Measurements from ENCODE around the gene TFF1. TPM values are rescaled to one million over a fixed set of nuclear protein-coding genes. Genes with fewer than 3 reads are reported as not detected.

The TFF1 gene
- polyA plus RNA-seq, 2 donors, result 0.42 to 9.7 TPM

- 92 to 93% methylated on average over 12 of the region's 12 CpGs for WGBS, 2 donors
- Histone ChIP-seq H3K36me3 (ENCODE audit: control insufficient read depth in 2 of 2, insufficient read depth in 2 of 2, low read length in 1 of 2) (no peaks in the 10 kb centered on the region), H3K27ac (ENCODE audit: low read depth in 2 of 2, low read length in 1 of 2) (no peak overlapping the region), H3K9me3 (ENCODE audit: control insufficient read depth in 2 of 2, insufficient read depth in 1 of 2, low read depth in 1 of 2, low read length in 1 of 2) (peaks cover 0 to 24% of the 10 kb centered on the region in 2 donors), H3K27me3 (ENCODE audit: control insufficient read depth in 1 of 2, insufficient read depth in 2 of 2, low read length in 2 of 2) (peaks cover 0 to 2% of the 10 kb centered on the region in 2 donors), H3K4me1 (ENCODE audit: control insufficient read depth in 2 of 2, insufficient read depth in 2 of 2, low read length in 1 of 2) (no peaks in the 10 kb centered on the region), H3K4me3 (ENCODE audit: low read depth in 1 of 2, low read length in 2 of 2) (no peak overlapping the region)
Measured at GRCh38 chr21:42358261-42358660, 8.1 kb downstream of the TFF1 start.

DNA sequence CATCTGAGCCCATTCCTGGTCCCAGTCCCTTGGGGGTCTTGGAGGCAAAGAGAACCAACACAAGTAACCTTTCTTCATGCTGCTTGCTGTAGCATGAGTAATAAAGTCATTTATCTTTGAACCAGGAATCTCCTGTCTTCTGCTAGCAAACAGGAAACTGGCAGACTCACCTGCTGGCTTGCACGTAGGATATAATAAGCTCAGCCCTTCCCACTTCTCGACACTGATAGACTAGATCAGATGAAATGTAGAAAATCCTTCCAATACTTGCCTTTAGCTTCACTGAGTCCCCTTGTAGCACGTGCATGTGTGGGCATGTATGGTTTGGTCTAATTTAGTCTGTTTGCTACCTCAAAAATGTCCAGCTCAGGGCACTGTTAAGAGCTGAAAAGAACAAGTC lies 9.0 kb downstream of the TFF1 start:
- Histone ChIP-seq H3K27me3 (ENCODE audit: control insufficient read depth in 1 of 2, insufficient read depth in 2 of 2, low read length in 2 of 2) (peaks cover 0 to 2% of the 10 kb centered on the region in 2 donors), H3K9me3 (ENCODE audit: control insufficient read depth in 2 of 2, insufficient read depth in 1 of 2, low read depth in 1 of 2, low read length in 1 of 2) (peaks cover 0 to 27% of the 10 kb centered on the region in 2 donors), H3K4me1 (ENCODE audit: control insufficient read depth in 2 of 2, insufficient read depth in 2 of 2, low read length in 1 of 2) (no peaks in the 10 kb centered on the region), H3K36me3 (ENCODE audit: control insufficient read depth in 2 of 2, insufficient read depth in 2 of 2, low read length in 1 of 2) (no peaks in the 10 kb centered on the region), H3K4me3 (ENCODE audit: low read depth in 1 of 2, low read length in 2 of 2) (no peak overlapping the region), H3K27ac (ENCODE audit: low read depth in 2 of 2, low read length in 1 of 2) (no peak overlapping the region)
- WGBS, 2 donors, result 51 to 54% methylated on average over 3 of the region's 3 CpGs

DNA sequence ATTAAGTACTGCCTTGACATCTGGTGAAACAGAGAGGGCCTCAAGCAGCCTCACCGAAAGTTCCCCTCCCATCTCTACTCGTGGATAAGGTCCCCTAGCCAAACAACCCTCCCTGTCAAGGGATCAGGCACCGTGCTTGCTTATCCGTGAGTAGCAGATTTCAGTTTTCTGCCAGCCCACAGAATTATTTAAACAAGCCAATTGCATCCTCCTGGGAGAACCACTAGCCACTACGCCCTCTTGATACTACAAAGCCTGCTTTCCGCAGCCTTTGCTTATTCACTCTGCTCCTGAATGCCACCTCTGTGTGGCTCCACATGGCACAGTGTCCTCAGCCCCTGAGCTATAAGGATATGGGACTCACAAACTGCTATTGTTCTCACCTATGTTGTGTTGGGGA lies 9.7 kb downstream of the TFF1 start:
- 43 to 59% methylated on average over 6 of the region's 6 CpGs for WGBS, 2 donors
- Histone ChIP-seq H3K4me1 (ENCODE audit: control insufficient read depth in 2 of 2, insufficient read depth in 2 of 2, low read length in 1 of 2) (no peaks in the 10 kb centered on the region), H3K36me3 (ENCODE audit: control insufficient read depth in 2 of 2, insufficient read depth in 2 of 2, low read length in 1 of 2) (no peaks in the 10 kb centered on the region), H3K9me3 (ENCODE audit: control insufficient read depth in 2 of 2, insufficient read depth in 1 of 2, low read depth in 1 of 2, low read length in 1 of 2) (peaks cover 0 to 27% of the 10 kb centered on the region in 2 donors), H3K27me3 (ENCODE audit: control insufficient read depth in 1 of 2, insufficient read depth in 2 of 2, low read length in 2 of 2) (peaks cover 0 to 2% of the 10 kb centered on the region in 2 donors), H3K4me3 (ENCODE audit: low read depth in 1 of 2, low read length in 2 of 2) (no peak overlapping the region), H3K27ac (ENCODE audit: low read depth in 2 of 2, low read length in 1 of 2) (no peak overlapping the region)

- Histone ChIP-seq H3K27ac (ENCODE audit: low read depth in 2 of 2, low read length in 1 of 2) (no peak overlapping the region), H3K36me3 (ENCODE audit: control insufficient read depth in 2 of 2, insufficient read depth in 2 of 2, low read length in 1 of 2) (no peaks in the 10 kb centered on the region)
Measured at GRCh38 chr21:42356046-42356445, 10.3 kb downstream of the TFF1 start.

GRCh38 chr21:42353623-42354022 lies 12.7 kb downstream of the TFF1 start:
- Histone ChIP-seq H3K36me3 (ENCODE audit: control insufficient read depth in 2 of 2, insufficient read depth in 2 of 2, low read length in 1 of 2) (no peaks in the 10 kb centered on the region), H3K4me1 (ENCODE audit: control insufficient read depth in 2 of 2, insufficient read depth in 2 of 2, low read length in 1 of 2) (no peaks in the 10 kb centered on the region), H3K27ac (ENCODE audit: low read depth in 2 of 2, low read length in 1 of 2) (no peak overlapping the region), H3K4me3 (ENCODE audit: low read depth in 1 of 2, low read length in 2 of 2) (no peak overlapping the region), H3K9me3 (ENCODE audit: control insufficient read depth in 2 of 2, insufficient read depth in 1 of 2, low read depth in 1 of 2, low read length in 1 of 2) (peaks cover 0 to 20% of the 10 kb centered on the region in 2 donors), H3K27me3 (ENCODE audit: control insufficient read depth in 1 of 2, insufficient read depth in 2 of 2, low read length in 2 of 2) (peaks cover 0 to 2% of the 10 kb centered on the region in 2 donors)
- 85 to 87% methylated on average over 5 of the region's 5 CpGs for WGBS, 2 donors

More at GRCh38 chr21:42356046-42356445, 10.3 kb downstream of the TFF1 start:
- no peak overlapping the region for H3K4me3 ChIP-seq (ENCODE audit: low read depth in 1 of 2, low read length in 2 of 2)
- H3K27me3 ChIP-seq (ENCODE audit: control insufficient read depth in 1 of 2, insufficient read depth in 2 of 2, low read length in 2 of 2), result peaks cover 0 to 2% of the 10 kb centered on the region in 2 donors
- no peaks in the 10 kb centered on the region for H3K4me1 ChIP-seq (ENCODE audit: control insufficient read depth in 2 of 2, insufficient read depth in 2 of 2, low read length in 1 of 2)
- WGBS, 2 donors, result 85 to 89% methylated on average over 2 of the region's 2 CpGs
- H3K9me3 ChIP-seq (ENCODE audit: control insufficient read depth in 2 of 2, insufficient read depth in 1 of 2, low read depth in 1 of 2, low read length in 1 of 2), result peaks cover 0 to 27% of the 10 kb centered on the region in 2 donors

- Histone ChIP-seq H3K27me3 (ENCODE audit: control insufficient read depth in 1 of 2, insufficient read depth in 2 of 2, low read length in 2 of 2) (peaks cover 0 to 2% of the 10 kb centered on the region in 2 donors), H3K4me1 (ENCODE audit: control insufficient read depth in 2 of 2, insufficient read depth in 2 of 2, low read length in 1 of 2) (no peaks in the 10 kb centered on the region), H3K27ac (ENCODE audit: low read depth in 2 of 2, low read length in 1 of 2) (no peak overlapping the region), H3K36me3 (ENCODE audit: control insufficient read depth in 2 of 2, insufficient read depth in 2 of 2, low read length in 1 of 2) (no peaks in the 10 kb centered on the region), H3K9me3 (ENCODE audit: control insufficient read depth in 2 of 2, insufficient read depth in 1 of 2, low read depth in 1 of 2, low read length in 1 of 2) (peaks cover 0 to 15% of the 10 kb centered on the region in 2 donors), H3K4me3 (ENCODE audit: low read depth in 1 of 2, low read length in 2 of 2) (no peak overlapping the region)
- 81 to 90% methylated on average over 14 of the region's 14 CpGs for WGBS, 2 donors
Measured at GRCh38 chr21:42352441-42353095, 13.8 kb downstream of the TFF1 start.

GRCh38 chr21:42351626-42352440 lies 14.5 kb downstream of the TFF1 start:
- H3K27me3 ChIP-seq (ENCODE audit: control insufficient read depth in 1 of 2, insufficient read depth in 2 of 2, low read length in 2 of 2), result peaks cover 0 to 2% of the 10 kb centered on the region in 2 donors
- H3K36me3 ChIP-seq (ENCODE audit: control insufficient read depth in 2 of 2, insufficient read depth in 2 of 2, low read length in 1 of 2), result no peaks in the 10 kb centered on the region
- no peak overlapping the region for H3K27ac ChIP-seq (ENCODE audit: low read depth in 2 of 2, low read length in 1 of 2)
- WGBS, 2 donors, result 80 to 82% methylated on average over 8 to 11 of the region's 11 CpGs
- H3K4me3 ChIP-seq (ENCODE audit: low read depth in 1 of 2, low read length in 2 of 2), result no peak overlapping the region
- H3K4me1 ChIP-seq (ENCODE audit: control insufficient read depth in 2 of 2, insufficient read depth in 2 of 2, low read length in 1 of 2), result no peaks in the 10 kb centered on the region
- peaks cover 0 to 10% of the 10 kb centered on the region in 2 donors for H3K9me3 ChIP-seq (ENCODE audit: control insufficient read depth in 2 of 2, insufficient read depth in 1 of 2, low read depth in 1 of 2, low read length in 1 of 2)

GRCh38 chr21:42350927-42351426 lies 15.4 kb downstream of the TFF1 start, which contains the start of gene TFF2:
Gene TFF2, minus strand, starts transcription at chr21:42350994. Its CDS starts 37 bp downstream, at chr21:42350957.
- no peaks in the 10 kb centered on the region for H3K36me3 ChIP-seq (ENCODE audit: control insufficient read depth in 2 of 2, insufficient read depth in 2 of 2, low read length in 1 of 2)
- no peak within 1 kb of the TSS for H3K4me3 ChIP-seq (ENCODE audit: low read depth in 1 of 2, low read length in 2 of 2)
- 64 to 66% methylated on average over 13 of the region's 13 CpGs for WGBS, 2 donors

GRCh38 chr21:42350318-42350910 lies 15.9 kb downstream of the TFF1 start:
- Histone ChIP-seq H3K27ac (ENCODE audit: low read depth in 2 of 2, low read length in 1 of 2) (no peak overlapping the region), H3K4me1 (ENCODE audit: control insufficient read depth in 2 of 2, insufficient read depth in 2 of 2, low read length in 1 of 2) (no peaks in the 10 kb centered on the region), H3K9me3 (ENCODE audit: control insufficient read depth in 2 of 2, insufficient read depth in 1 of 2, low read depth in 1 of 2, low read length in 1 of 2) (peaks cover 0 to 6% of the 10 kb centered on the region in 2 donors), H3K36me3 (ENCODE audit: control insufficient read depth in 2 of 2, insufficient read depth in 2 of 2, low read length in 1 of 2) (no peaks in the 10 kb centered on the region), H3K27me3 (ENCODE audit: control insufficient read depth in 1 of 2, insufficient read depth in 2 of 2, low read length in 2 of 2) (peaks cover 0 to 2% of the 10 kb centered on the region in 2 donors), H3K4me3 (ENCODE audit: low read depth in 1 of 2, low read length in 2 of 2) (no peak overlapping the region)
- 71 to 80% methylated on average over 11 of the region's 11 CpGs for WGBS, 2 donors

More at GRCh38 chr21:42350927-42351426, 15.4 kb downstream of the TFF1 start, which contains the start of gene TFF2:
- H3K27me3 ChIP-seq (ENCODE audit: control insufficient read depth in 1 of 2, insufficient read depth in 2 of 2, low read length in 2 of 2), result peaks cover 0 to 2% of the 10 kb centered on the region in 2 donors
- H3K27ac ChIP-seq (ENCODE audit: low read depth in 2 of 2, low read length in 1 of 2), result no peak within 1 kb of the TSS
- peaks cover 0 to 6% of the 10 kb centered on the region in 2 donors for H3K9me3 ChIP-seq (ENCODE audit: control insufficient read depth in 2 of 2, insufficient read depth in 1 of 2, low read depth in 1 of 2, low read length in 1 of 2)
- H3K4me1 ChIP-seq (ENCODE audit: control insufficient read depth in 2 of 2, insufficient read depth in 2 of 2, low read length in 1 of 2), result no peaks in the 10 kb centered on the region

All from esophagus (tissue), 2 donors.